Effector memory CD4-positive, alpha-beta T cell (primary cell): Measurements from ENCODE around the gene LIMS2.

Experiments
- DNase-seq, 3 donors: peaks; one replicate each; pipeline ENCODE4 v3.0.0-alpha.2; 2020
- H3K27ac ChIP-seq: 2 replicates; pipeline ENCODE4 v1.7.0; 2013; ENCODE audit warnings: mild to moderate bottlenecking, low read length, moderate library complexity; ENCODE audit not compliant: insufficient read depth, poor library complexity, severe bottlenecking
- H3K27me3 ChIP-seq: replicated peaks from 2 replicates; pipeline ENCODE4 v1.7.0; 2013; ENCODE audit warnings: mild to moderate bottlenecking, low read length; ENCODE audit not compliant: insufficient read depth, control insufficient read depth, poor library complexity, severe bottlenecking
- H3K36me3 ChIP-seq: 2 replicates; pipeline ENCODE4 v1.7.0; 2013; ENCODE audit warnings: mild to moderate bottlenecking, low read length, moderate library complexity; ENCODE audit not compliant: control insufficient read depth, insufficient read depth
- H3K4me1 ChIP-seq: 2 replicates; pipeline ENCODE4 v1.7.0; 2013; ENCODE audit warnings: low read length, mild to moderate bottlenecking; ENCODE audit not compliant: control insufficient read depth, insufficient read depth, poor library complexity, severe bottlenecking
- H3K4me3 ChIP-seq: 2 replicates; pipeline ENCODE4 v1.7.0; 2013; ENCODE audit warnings: low read length, low read depth, mild to moderate bottlenecking; ENCODE audit not compliant: insufficient read depth, poor library complexity, severe bottlenecking
- H3K9me3 ChIP-seq: 2 replicates; pipeline ENCODE4 v1.7.0; 2013; ENCODE audit warnings: mild to moderate bottlenecking, low read length, moderate library complexity; ENCODE audit not compliant: control insufficient read depth

Gene LIMS2

GRCh38 chr2:127700527-127701192, 25.3 kb upstream of the LIMS2 start:
- peaks cover 25% of the 10 kb centered on the region for H3K4me1 ChIP-seq

GRCh38 chr2:127698553-127699355, 23.4 kb upstream of the LIMS2 start:
- Histone ChIP-seq H3K4me3 (no peak overlapping the region), H3K9me3 (no peaks in the 10 kb centered on the region), H3K36me3 (no peaks in the 10 kb centered on the region), H3K27me3 (no peaks in the 10 kb centered on the region), H3K4me1 (peaks cover 20% of the 10 kb centered on the region), H3K27ac (no peak overlapping the region)
- no peak for DNase-seq

More at GRCh38 chr2:127700527-127701192, 25.3 kb upstream of the LIMS2 start:
- Histone ChIP-seq H3K4me3 (peak overlapping the region; percentile 72), H3K36me3 (peaks cover 4% of the 10 kb centered on the region), H3K9me3 (no peaks in the 10 kb centered on the region), H3K27me3 (no peaks in the 10 kb centered on the region), H3K27ac (peak overlapping the region; percentile 84)
- DNase-seq, result no peak

- Histone ChIP-seq H3K27ac (no peak overlapping the region), H3K27me3 (no peaks in the 10 kb centered on the region), H3K4me3 (no peak overlapping the region), H3K9me3 (no peaks in the 10 kb centered on the region), H3K36me3 (no peaks in the 10 kb centered on the region), H3K4me1 (peaks cover 10% of the 10 kb centered on the region)
- DNase-seq, result no peak
Observed at GRCh38 chr2:127697482-127698180, 22.3 kb upstream of the LIMS2 start.

- Histone ChIP-seq H3K36me3 (no peaks in the 10 kb centered on the region), H3K9me3 (no peaks in the 10 kb centered on the region), H3K4me3 (no peak overlapping the region), H3K4me1 (peaks cover 3% of the 10 kb centered on the region), H3K27ac (no peak overlapping the region), H3K27me3 (no peaks in the 10 kb centered on the region)
- peak in 1 of 3 donors; percentile 15 for DNase-seq
Observed at GRCh38 chr2:127695491-127696472, 20.5 kb upstream of the LIMS2 start.

DNA sequence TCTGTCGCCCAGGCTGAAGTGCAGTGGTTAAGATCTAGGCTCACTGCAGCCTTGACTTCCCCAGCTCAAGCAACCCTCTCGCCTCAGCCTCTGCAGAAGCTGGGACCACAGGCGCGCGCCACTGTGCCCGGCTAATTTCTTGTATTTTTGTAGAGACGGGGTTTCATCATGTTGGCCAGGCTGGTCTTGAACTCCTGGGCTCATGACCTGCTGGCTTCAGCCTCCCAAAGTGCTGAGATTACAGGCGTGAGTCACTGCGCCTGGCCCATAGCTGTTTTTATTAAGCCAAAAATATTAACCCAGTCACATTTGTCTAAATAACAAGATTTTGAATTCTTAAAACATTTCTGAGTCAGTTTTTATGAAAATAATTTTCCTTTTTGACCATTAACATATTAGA, 19.7 kb upstream of the LIMS2 start:
- Histone ChIP-seq H3K9me3 (no peaks in the 10 kb centered on the region), H3K4me3 (no peak overlapping the region), H3K27ac (no peak overlapping the region), H3K27me3 (no peaks in the 10 kb centered on the region), H3K36me3 (no peaks in the 10 kb centered on the region), H3K4me1 (no peaks in the 10 kb centered on the region)
- DNase-seq, result no peak

GRCh38 chr2:127690696-127691095, 15.4 kb upstream of the LIMS2 start:
- Histone ChIP-seq H3K9me3 (no peaks in the 10 kb centered on the region), H3K27ac (no peak overlapping the region), H3K4me1 (no peaks in the 10 kb centered on the region), H3K36me3 (no peaks in the 10 kb centered on the region), H3K4me3 (no peak overlapping the region), H3K27me3 (no peaks in the 10 kb centered on the region)
- DNase-seq, result no peak

- Histone ChIP-seq H3K27me3 (no peaks in the 10 kb centered on the region), H3K4me1 (no peaks in the 10 kb centered on the region), H3K9me3 (no peaks in the 10 kb centered on the region), H3K4me3 (no peak overlapping the region), H3K36me3 (no peaks in the 10 kb centered on the region), H3K27ac (no peak overlapping the region)
- DNase-seq, result no peak
Observed at GRCh38 chr2:127688405-127688804, 13.1 kb upstream of the LIMS2 start.

GRCh38 chr2:127685410-127686080, 10.2 kb upstream of the LIMS2 start:
- Histone ChIP-seq H3K27ac (no peak overlapping the region), H3K4me1 (no peaks in the 10 kb centered on the region), H3K27me3 (no peaks in the 10 kb centered on the region), H3K9me3 (no peaks in the 10 kb centered on the region), H3K36me3 (no peaks in the 10 kb centered on the region), H3K4me3 (no peak overlapping the region)
- DNase-seq, result no peak

DNA sequence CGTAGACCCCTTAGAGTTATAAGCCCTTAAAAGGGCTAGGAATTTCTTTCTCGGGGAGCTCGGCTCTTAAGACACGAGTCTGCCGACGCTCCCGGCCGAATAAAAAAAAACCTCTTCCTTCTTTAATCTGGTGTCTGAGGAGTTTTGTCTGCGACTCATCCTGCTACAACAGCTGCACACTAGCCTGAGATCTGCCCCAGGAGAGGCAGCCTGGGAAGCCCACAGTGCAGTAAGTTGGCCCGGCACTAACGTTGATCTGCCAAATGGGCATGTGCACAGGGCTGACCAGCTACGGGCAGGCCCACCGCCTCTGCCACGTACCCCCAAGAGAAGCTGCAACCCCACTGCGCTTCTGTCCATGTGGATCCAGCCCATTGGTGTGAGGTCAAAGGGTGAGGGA, 8.4 kb upstream of the LIMS2 start:
- Histone ChIP-seq H3K9me3 (no peaks in the 10 kb centered on the region), H3K4me1 (no peaks in the 10 kb centered on the region), H3K36me3 (no peaks in the 10 kb centered on the region), H3K27ac (no peak overlapping the region), H3K27me3 (no peaks in the 10 kb centered on the region), H3K4me3 (no peak overlapping the region)
- DNase-seq, result no peak
